Measurements from ENCODE around the gene TMEM50B. TPM values are rescaled to one million over a fixed set of nuclear protein-coding genes. Genes with fewer than 3 reads are reported as not detected.
A peak's percentile ranks its signal among the peaks of the same experiment; 100 is the strongest.
"Not testable (repeated sequence)": the region's sequence is repeated elsewhere in the genome, so short reads cannot be mapped to it uniquely, and the experiment has no call there.

Gene TMEM50B
- polyA plus RNA-seq (2012; ENCODE audit: low read depth, missing spikeins) = 9.7 TPM

DNA sequence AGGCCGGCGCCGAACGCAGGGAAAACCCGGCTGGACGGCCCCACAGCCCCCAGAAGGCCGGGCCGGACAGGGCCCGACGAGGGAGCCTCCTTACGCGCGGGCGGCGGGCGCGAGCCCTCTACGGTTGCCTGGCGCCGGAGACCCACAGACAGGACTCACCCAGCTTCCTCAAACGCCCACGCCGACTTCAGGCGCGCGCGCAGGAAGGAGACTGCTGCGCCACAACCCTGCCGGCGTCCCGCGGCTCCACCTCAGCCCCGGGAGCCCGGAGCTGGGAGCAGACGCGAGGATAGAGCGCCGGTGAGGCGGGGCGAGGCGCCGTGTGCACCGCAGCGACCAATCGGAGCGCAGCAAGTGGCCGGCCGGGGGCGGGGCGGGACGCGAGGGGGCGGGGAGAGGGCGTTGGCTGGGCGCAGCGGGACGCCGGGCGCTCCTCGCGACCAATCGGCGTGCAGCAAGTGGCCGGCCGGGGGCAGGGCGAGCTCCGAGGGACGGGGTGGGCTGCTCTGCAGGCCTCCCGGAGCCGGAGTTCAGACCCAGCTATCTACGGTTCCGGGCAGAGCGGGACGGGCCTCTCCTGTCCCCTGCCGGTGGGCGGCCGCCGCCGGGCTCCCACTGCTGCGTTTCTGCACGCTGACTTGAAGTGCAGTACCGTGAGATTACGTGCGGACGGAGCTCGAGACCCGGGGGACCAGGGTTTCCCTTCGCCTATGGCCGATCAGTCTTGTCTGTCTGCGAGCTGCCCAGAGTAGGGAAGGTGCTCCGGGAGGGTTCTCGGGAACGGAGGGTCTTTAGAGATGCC is at the start of gene TMEM50B:
TSS of gene TMEM50B (minus strand) at position 296 of the 802 bp plus-strand sequence. CDS start 11,089 bp downstream, outside the sequence.
- DNase-seq (ENCODE audit: insufficient read length, low spot score) = peak; percentile 93
- peak; percentile 94 for FAIRE-seq
- peak; percentile 80 for TF ChIP-seq POLR2A (IDR thresholded peaks at IDR 0.05; ENCODE audit: low read depth, low read length)
- no peak for TF ChIP-seq PAX5 (IDR thresholded peaks at IDR 0.05; ENCODE audit: insufficient read depth, low read length, severe bottlenecking)
- peak; percentile 62; the same call in 1 of the 2 replicates for TF ChIP-seq POLR2AphosphoS5 (IDR thresholded peaks at IDR 0.05; ENCODE audit: low read depth, low read length)
- no peak for TF ChIP-seq POU2F2 (IDR thresholded peaks at IDR 0.05; ENCODE audit: low read depth, low read length)
- peak; percentile 22; the same call in 1 of the 2 replicates for TF ChIP-seq SPI1 (IDR thresholded peaks at IDR 0.05; ENCODE audit: low read depth, low read length)
- TF ChIP-seq TAF1 (IDR thresholded peaks at IDR 0.05; ENCODE audit: low read depth, low read length) = peak; percentile 68; the same call in 1 of the 2 replicates

DNA sequence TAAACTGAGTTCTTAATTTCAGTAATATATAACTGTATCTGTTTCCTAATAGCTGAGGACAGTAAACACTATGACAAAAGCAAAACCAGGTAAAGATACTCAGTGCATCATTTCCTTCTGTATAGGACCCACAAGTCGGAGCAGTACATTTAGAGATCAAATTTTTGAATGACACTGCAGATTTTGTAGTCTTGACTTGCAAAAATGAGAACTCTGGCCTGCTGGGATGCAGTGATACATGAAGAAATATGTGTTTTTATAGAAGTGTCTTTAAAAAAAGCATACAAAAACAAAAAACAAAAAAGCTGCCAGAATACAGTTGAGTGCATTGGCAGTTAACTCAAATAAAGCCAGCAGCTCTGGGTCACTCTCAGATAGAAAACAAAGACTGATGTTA is 43.2 kb upstream of the TMEM50B start:
- DNase-seq (ENCODE audit: insufficient read length, low spot score) (no peak), FAIRE-seq (no peak)
- no peak for TF ChIP-seq SPI1 (IDR thresholded peaks at IDR 0.05; ENCODE audit: low read depth, low read length)

DNA sequence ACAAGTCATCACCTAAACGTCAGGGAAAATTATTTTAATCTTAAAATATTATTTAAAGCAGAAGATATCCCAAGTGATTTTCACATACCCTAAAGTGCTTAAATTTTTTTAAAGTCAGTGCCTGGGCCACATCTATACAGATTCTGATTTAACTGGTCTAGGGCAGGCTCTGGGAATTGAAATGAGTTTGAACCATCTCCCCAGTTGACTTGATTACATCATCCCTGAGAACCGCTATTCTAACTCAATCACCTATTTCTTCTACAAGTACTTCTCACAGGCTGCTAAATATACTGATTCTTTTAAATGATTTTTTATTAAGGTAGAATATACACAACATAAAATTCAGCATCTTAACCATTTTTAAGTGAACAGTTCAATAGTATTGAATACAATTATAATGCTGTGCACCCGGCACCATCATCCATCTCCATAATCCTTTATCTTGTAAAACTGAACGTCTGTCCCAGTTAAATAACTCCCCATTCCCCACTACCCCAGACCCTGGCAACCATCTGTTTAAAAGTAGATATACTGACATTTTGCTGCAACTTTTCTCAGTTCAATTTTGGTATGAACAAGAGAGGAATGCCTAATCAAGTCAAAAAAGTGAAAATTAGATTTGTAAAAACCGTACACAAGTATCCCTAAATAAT is 42.7 kb upstream of the TMEM50B start:
- TF ChIP-seq TAF1 (IDR thresholded peaks at IDR 0.05; ENCODE audit: low read depth, low read length) (no peak), POLR2A (IDR thresholded peaks at IDR 0.05; ENCODE audit: low read depth, low read length) (no peak), SPI1 (IDR thresholded peaks at IDR 0.05; ENCODE audit: low read depth, low read length) (no peak), PAX5 (IDR thresholded peaks at IDR 0.05; ENCODE audit: insufficient read depth, low read length, severe bottlenecking) (no peak), POU2F2 (IDR thresholded peaks at IDR 0.05; ENCODE audit: low read depth, low read length) (no peak), POLR2AphosphoS5 (IDR thresholded peaks at IDR 0.05; ENCODE audit: low read depth, low read length) (no peak)
- no peak for DNase-seq (ENCODE audit: insufficient read length, low spot score)
- FAIRE-seq = no peak

DNA sequence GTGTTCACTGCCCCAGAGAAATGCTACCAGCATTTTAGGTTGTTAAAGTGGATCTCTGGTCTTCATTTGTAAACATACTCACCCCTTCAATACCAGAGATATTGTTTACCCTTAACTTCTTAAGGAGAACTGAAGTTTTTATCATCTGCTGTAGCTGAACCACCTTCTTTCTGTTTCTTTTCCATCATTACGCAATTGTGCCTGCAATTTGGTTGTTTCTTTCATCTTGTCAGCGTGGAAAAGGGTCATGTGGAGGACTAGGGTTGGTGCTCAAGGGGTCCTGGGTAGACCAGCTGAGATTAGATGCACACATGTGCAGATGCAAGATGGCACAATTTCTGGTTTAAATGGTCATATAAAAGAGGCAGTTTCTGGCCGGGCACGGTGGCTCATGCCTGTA is 39.1 kb upstream of the TMEM50B start:
- TF ChIP-seq POLR2AphosphoS5 (IDR thresholded peaks at IDR 0.05; ENCODE audit: low read depth, low read length) = no peak
- TF ChIP-seq PAX5 (IDR thresholded peaks at IDR 0.05; ENCODE audit: insufficient read depth, low read length, severe bottlenecking) = no peak
- TF ChIP-seq POLR2A (IDR thresholded peaks at IDR 0.05; ENCODE audit: low read depth, low read length) = no peak
- no peak for TF ChIP-seq POU2F2 (IDR thresholded peaks at IDR 0.05; ENCODE audit: low read depth, low read length)
- TF ChIP-seq TAF1 (IDR thresholded peaks at IDR 0.05; ENCODE audit: low read depth, low read length) = no peak
- no peak for TF ChIP-seq SPI1 (IDR thresholded peaks at IDR 0.05; ENCODE audit: low read depth, low read length)
- no peak for DNase-seq (ENCODE audit: insufficient read length, low spot score)
- no peak for FAIRE-seq

DNA sequence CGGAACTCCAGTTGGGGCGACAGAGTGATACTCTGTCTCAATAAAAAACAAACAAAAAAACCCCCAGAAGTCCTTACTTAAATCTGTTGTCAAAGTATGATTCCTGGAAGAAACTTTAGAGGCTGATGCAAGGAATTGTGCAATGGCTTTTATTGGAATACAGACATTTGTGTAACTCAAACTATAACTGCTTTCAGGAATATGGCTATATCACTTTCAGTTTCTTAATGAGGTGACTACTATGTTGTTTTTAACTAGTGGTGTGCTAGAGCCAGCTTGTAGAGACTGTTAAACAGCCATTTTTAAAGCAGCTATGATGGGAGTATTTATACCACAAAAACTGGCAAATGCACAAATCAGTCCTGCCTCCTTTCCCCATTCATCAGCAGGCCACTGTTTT is 34.5 kb upstream of the TMEM50B start:
- no peak for TF ChIP-seq PAX5 (IDR thresholded peaks at IDR 0.05; ENCODE audit: insufficient read depth, low read length, severe bottlenecking)
- no peak for TF ChIP-seq POLR2A (IDR thresholded peaks at IDR 0.05; ENCODE audit: low read depth, low read length)
- TF ChIP-seq SPI1 (IDR thresholded peaks at IDR 0.05; ENCODE audit: low read depth, low read length) = no peak
- TF ChIP-seq POLR2AphosphoS5 (IDR thresholded peaks at IDR 0.05; ENCODE audit: low read depth, low read length) = no peak
- no peak for TF ChIP-seq TAF1 (IDR thresholded peaks at IDR 0.05; ENCODE audit: low read depth, low read length)
- TF ChIP-seq POU2F2 (IDR thresholded peaks at IDR 0.05; ENCODE audit: low read depth, low read length) = no peak
- DNase-seq (ENCODE audit: insufficient read length, low spot score) = no peak
- no peak for FAIRE-seq

DNA sequence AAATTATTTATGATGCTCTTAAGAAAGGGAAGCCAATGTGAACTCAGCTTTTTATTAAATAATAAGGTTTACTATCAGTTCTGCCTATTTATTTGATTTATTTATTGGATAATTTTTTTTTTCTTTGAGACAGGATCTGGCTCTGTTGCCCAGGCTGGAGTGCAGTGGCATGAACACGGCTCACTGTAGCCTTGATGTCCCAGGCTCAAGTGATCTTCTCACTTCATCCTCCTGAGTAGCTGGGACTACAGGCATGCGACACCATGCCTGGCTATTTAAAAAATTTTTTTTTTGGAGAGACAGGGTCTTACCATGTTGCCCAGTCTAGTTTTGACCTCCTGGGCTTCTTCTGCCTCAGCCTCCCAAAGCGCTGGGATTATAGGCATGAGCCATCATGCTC is 32.7 kb upstream of the TMEM50B start:
- FAIRE-seq (no peak), DNase-seq (ENCODE audit: insufficient read length, low spot score) (no peak)
- no peak for TF ChIP-seq POLR2AphosphoS5 (IDR thresholded peaks at IDR 0.05; ENCODE audit: low read depth, low read length)

DNA sequence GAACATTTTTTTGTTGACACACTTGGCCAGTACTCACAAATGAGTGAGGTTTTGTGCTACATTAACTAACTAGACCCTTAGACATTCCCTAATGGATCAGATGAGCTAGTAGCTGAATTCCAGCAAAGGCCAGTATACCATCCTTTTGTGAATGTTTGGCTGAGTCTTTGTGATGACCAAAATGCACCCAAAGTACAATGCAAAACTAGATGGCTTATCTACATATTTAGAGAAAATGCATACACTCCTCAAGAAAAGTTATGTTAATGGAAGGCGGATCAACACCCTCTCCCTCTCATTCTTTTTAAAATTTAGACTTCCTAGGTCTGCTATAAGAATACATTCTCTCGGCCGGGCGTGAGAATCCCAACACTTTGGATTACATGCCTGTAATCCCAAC is 31.9 kb upstream of the TMEM50B start:
- no peak for DNase-seq (ENCODE audit: insufficient read length, low spot score)
- TF ChIP-seq POLR2AphosphoS5 (IDR thresholded peaks at IDR 0.05; ENCODE audit: low read depth, low read length) (no peak), PAX5 (IDR thresholded peaks at IDR 0.05; ENCODE audit: insufficient read depth, low read length, severe bottlenecking) (no peak)
- no peak for FAIRE-seq

DNA sequence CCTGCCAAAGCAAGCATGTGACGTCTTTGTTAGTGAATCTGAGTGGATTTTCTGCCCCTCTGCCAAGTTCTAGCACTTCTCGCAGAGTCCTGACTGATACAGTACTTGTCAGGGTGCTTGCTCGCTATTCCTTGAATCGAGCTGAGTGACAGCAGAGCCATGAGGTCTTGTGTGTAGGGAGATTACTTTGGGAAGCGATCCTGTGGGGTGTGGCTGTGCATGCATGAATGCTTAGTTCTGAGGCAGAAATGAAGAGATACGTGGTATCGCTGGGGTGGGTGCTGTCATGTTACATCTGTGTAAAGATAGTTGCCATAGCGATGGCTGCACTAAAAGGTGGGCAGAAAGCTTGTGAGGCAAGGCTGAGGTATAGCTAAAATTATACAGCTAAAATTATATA is 31.1 kb upstream of the TMEM50B start:
- FAIRE-seq (no peak), DNase-seq (ENCODE audit: insufficient read length, low spot score) (no peak)
- TF ChIP-seq POU2F2 (IDR thresholded peaks at IDR 0.05; ENCODE audit: low read depth, low read length) (no peak), POLR2AphosphoS5 (IDR thresholded peaks at IDR 0.05; ENCODE audit: low read depth, low read length) (no peak), POLR2A (IDR thresholded peaks at IDR 0.05; ENCODE audit: low read depth, low read length) (no peak), PAX5 (IDR thresholded peaks at IDR 0.05; ENCODE audit: insufficient read depth, low read length, severe bottlenecking) (no peak), TAF1 (IDR thresholded peaks at IDR 0.05; ENCODE audit: low read depth, low read length) (no peak), SPI1 (IDR thresholded peaks at IDR 0.05; ENCODE audit: low read depth, low read length) (no peak)

DNA sequence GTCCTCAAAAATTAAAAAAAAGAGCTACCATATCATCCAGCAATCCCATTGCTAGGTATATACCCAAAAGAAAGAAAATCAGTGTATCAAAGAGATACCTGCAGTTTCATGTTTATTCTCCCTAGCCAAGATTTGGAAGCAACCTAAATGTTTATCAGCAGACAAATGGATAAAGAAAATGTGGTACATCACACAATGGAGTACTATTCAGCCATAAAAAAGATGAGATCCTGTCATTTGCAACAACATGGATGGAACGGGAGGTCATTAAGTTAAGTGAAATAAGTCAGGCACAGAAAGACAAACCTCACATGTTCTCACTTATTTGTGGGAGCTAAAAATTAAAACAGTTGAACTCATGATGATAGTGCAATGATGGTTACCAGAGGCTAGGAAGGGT is 27.2 kb upstream of the TMEM50B start:
- not testable (repeated sequence) for DNase-seq (ENCODE audit: insufficient read length, low spot score); FAIRE-seq

DNA sequence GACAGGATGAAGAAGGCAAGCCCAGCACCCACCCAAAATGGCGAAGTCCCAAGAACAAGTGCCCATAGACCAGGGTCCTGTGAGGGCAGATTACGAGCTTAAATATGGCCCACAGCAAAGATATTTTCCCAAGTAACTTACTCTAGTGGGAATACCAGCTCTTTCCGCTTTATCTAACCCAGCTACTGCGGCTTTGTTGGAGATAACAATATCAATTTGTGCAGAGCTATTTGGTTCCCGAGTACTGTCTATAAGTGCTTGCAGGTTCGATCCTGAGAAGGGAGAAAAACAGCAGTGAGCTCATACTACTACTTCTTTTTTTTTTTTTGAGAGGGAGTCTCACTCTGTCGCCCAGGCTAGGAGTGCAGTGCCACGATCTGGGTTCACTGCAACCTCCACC is 26.1 kb upstream of the TMEM50B start:
- DNase-seq (ENCODE audit: insufficient read length, low spot score) = no peak
- TF ChIP-seq POU2F2 (IDR thresholded peaks at IDR 0.05; ENCODE audit: low read depth, low read length) (no peak), POLR2A (IDR thresholded peaks at IDR 0.05; ENCODE audit: low read depth, low read length) (no peak), SPI1 (IDR thresholded peaks at IDR 0.05; ENCODE audit: low read depth, low read length) (no peak), PAX5 (IDR thresholded peaks at IDR 0.05; ENCODE audit: insufficient read depth, low read length, severe bottlenecking) (no peak), POLR2AphosphoS5 (IDR thresholded peaks at IDR 0.05; ENCODE audit: low read depth, low read length) (no peak), TAF1 (IDR thresholded peaks at IDR 0.05; ENCODE audit: low read depth, low read length) (no peak)
- no peak for FAIRE-seq

All from GM12891 (cell line).